ENCODE results near the gene SCRT2. TPM values are rescaled to one million over a fixed set of nuclear protein-coding genes. Genes with fewer than 3 reads are reported as not detected.
"Not testable (repeated sequence)": the region's sequence is repeated elsewhere in the genome, so short reads cannot be mapped to it uniquely, and the experiment has no call there.

Gene SCRT2
- not detected in 2 replicates for total RNA-seq

GRCh38 chr20:675453-676314 lies at the start of gene SCRT2:
Gene SCRT2 (minus strand): TSS chr20:675802. CDS start chr20:675601, 201 bp downstream.
- ChIA-PET POLR2A (no interaction called here), CTCF (no interaction called here)
- H3K27ac Mint-ChIP-seq, result no peak within 1 kb of the TSS
- ATAC-seq (ENCODE audit: low read depth) (peak; percentile 58), DNase-seq (peak; percentile 32)
- H3K27me3 Mint-ChIP-seq, result peaks cover 65% of the 10 kb centered on the region
- H3K9me3 Mint-ChIP-seq, result no peaks in the 10 kb centered on the region
- TF ChIP-seq CTCF (IDR thresholded peaks at IDR 0.05), result no peak
- intact Hi-C loops (cut with micrococcal nuclease), result no loop called here
- H3K36me3 Mint-ChIP-seq (ENCODE audit: low read depth), result no peaks in the 10 kb centered on the region
- peak within 1 kb of the TSS; percentile 9 for H3K4me3 Mint-ChIP-seq
- peaks cover 13% of the 10 kb centered on the region for H3K4me1 Mint-ChIP-seq

GRCh38 chr20:724797-725196 lies 49.2 kb upstream of the SCRT2 start:
- peaks cover 57% of the 10 kb centered on the region for H3K27me3 Mint-ChIP-seq
- POLR2A ChIA-PET; H3K4me1 Mint-ChIP-seq; CTCF ChIA-PET; H3K36me3 Mint-ChIP-seq (ENCODE audit: low read depth); H3K27ac Mint-ChIP-seq; DNase-seq; intact Hi-C loops (cut with micrococcal nuclease); ATAC-seq (ENCODE audit: low read depth); H3K4me3 Mint-ChIP-seq; H3K9me3 Mint-ChIP-seq: not testable (repeated sequence)

- H3K27ac Mint-ChIP-seq, result no peak overlapping the region
- peaks cover 4% of the 10 kb centered on the region for H3K4me1 Mint-ChIP-seq
- H3K36me3 Mint-ChIP-seq (ENCODE audit: low read depth), result no peaks in the 10 kb centered on the region
- no peak for ATAC-seq (ENCODE audit: low read depth)
- DNase-seq, result no peak
- intact Hi-C loops (cut with micrococcal nuclease), result no loop called here
- peaks cover 54% of the 10 kb centered on the region for H3K27me3 Mint-ChIP-seq
- ChIA-PET POLR2A (no interaction called here), CTCF (no interaction called here)
- no peak for TF ChIP-seq CTCF (IDR thresholded peaks at IDR 0.05)
- H3K9me3 Mint-ChIP-seq, result no peaks in the 10 kb centered on the region
- no peak overlapping the region for H3K4me3 Mint-ChIP-seq
These were observed 48.2 kb upstream of the SCRT2 start for GRCh38 chr20:723756-724155.

- ATAC-seq (ENCODE audit: low read depth) (no peak), DNase-seq (no peak)
- Mint-ChIP-seq H3K4me1 (no peaks in the 10 kb centered on the region), H3K27me3 (peaks cover 54% of the 10 kb centered on the region), H3K4me3 (no peak overlapping the region), H3K27ac (no peak overlapping the region), H3K9me3 (no peaks in the 10 kb centered on the region), H3K36me3 (ENCODE audit: low read depth) (no peaks in the 10 kb centered on the region)
- ChIA-PET POLR2A (no interaction called here), CTCF (no interaction called here)
- TF ChIP-seq CTCF (IDR thresholded peaks at IDR 0.05), result no peak
- intact Hi-C loops (cut with micrococcal nuclease), result no loop called here
These were observed 47.4 kb upstream of the SCRT2 start for GRCh38 chr20:722822-723644.

- Mint-ChIP-seq H3K4me3 (no peak overlapping the region), H3K9me3 (no peaks in the 10 kb centered on the region), H3K4me1 (no peaks in the 10 kb centered on the region), H3K27ac (no peak overlapping the region), H3K27me3 (peaks cover 57% of the 10 kb centered on the region), H3K36me3 (ENCODE audit: low read depth) (no peaks in the 10 kb centered on the region)
- no peak for DNase-seq
- ATAC-seq (ENCODE audit: low read depth), result no peak
- intact Hi-C loops (cut with micrococcal nuclease), result no loop called here
- POLR2A ChIA-PET, result no interaction called here
- CTCF ChIA-PET, result interaction anchor here (1.0 kb wide), 1 partner anchor 17 kb away, joined by 3 read pairs; no protein-coding TSS in a partner anchor
- no peak for TF ChIP-seq CTCF (IDR thresholded peaks at IDR 0.05)
These were observed 46.3 kb upstream of the SCRT2 start for GRCh38 chr20:721876-722275.

Measured in activated B cell treated with CpG ODN at 0.5 μM for 24 hours (primary cell).